GM21723 (cell line): Measurements from ENCODE around the gene MTERF1.
"Not testable (repeated sequence)": the region's sequence is repeated elsewhere in the genome, so short reads cannot be mapped to it uniquely, and the experiment has no call there.

Experiments used
- ATAC-seq: cut with Tn5 transposase; IDR thresholded peaks from one replicate; pipeline ENCODE4 v1.9.1; 2021; ENCODE audit warnings: mild to moderate bottlenecking, moderate library complexity; ENCODE audit not compliant: unreplicated experiment

MTERF1 gene

GRCh38 chr7:91887336-91888213 lies 7.1 kb upstream of the MTERF1 start:
- ATAC-seq = not testable (repeated sequence)

GRCh38 chr7:91883676-91884362 lies 3.3 kb upstream of the MTERF1 start:
- no peak for ATAC-seq

DNA sequence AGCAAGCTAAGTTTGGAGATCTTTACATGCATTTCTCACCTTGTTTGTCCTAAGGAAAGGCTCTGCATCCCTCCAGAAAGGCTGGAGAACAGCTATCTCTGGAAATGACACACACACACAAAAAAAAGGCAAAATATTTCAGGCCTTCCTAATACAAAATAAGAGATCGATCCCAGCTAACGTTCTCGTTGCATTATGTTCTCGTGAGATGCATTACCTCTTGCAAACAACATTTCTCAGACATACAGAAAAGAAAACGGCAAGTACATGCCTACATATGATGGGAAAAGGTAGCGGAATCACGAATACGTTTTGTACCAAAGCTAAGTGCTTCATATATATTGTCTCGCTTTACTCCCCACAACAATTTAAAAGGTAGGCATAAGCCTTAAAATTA lies 488 bp downstream of the MTERF1 start:
- ATAC-seq = no peak

- no peak for ATAC-seq
These were observed 3.9 kb downstream of the MTERF1 start for GRCh38 chr7:91876391-91877133.

DNA sequence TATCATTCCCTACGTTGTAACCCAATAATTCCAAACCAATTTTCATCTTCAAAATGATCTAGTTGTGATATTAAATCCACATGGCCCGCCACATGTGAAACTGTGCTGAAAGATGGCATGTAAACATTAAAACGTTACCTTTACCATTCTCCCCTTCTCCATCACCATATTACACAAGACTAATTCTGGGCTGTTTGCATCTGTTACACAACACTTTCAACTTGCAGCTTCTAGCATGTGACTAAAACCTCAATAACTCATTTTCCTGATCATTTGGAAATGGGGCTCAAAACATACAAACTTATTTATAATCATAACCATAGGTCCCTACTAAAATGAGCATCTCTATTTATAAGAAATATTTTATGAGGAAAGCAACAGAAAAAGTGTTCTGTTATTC lies 4.7 kb downstream of the MTERF1 start:
- no peak for ATAC-seq

- no peak for ATAC-seq
These were observed 7.6 kb downstream of the MTERF1 start for GRCh38 chr7:91872928-91873327.

DNA sequence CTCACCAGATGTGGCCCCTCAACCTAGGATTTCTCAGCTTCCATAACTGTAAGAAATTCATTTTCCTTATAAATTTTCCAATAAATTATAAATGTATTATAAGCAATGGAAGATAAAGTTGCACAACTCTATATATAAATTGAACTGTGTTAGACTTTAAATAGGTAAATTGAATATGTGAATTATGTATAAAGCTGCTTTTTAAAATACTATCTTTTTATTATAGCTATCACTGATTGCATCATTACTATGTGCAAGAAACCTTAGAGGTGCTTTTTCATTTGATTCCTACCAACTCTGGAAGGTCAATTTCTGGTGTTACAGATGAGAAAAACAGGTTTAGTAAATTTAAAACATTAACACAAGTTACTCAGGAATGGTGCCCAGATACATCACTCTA lies 8.4 kb downstream of the MTERF1 start:
- no peak for ATAC-seq

DNA sequence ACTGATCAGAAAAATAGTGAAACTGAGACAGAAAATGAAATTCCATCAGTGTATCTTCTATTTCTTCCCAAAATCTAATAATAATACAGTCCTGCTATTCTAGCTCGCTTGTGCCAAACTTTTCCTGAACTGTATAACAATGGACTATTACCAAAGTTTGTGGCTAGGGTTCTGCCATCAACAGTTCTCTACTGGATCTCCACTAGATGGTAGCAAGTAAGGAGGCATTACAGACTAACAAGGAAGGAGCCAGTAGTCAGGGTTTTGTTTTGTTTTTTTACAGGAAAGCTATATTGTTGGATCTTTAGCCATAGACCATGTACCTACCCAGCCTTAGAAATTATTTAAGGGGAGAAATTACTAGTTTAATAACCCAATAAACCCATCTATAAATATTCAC lies 10.8 kb downstream of the MTERF1 start:
- no peak for ATAC-seq

DNA sequence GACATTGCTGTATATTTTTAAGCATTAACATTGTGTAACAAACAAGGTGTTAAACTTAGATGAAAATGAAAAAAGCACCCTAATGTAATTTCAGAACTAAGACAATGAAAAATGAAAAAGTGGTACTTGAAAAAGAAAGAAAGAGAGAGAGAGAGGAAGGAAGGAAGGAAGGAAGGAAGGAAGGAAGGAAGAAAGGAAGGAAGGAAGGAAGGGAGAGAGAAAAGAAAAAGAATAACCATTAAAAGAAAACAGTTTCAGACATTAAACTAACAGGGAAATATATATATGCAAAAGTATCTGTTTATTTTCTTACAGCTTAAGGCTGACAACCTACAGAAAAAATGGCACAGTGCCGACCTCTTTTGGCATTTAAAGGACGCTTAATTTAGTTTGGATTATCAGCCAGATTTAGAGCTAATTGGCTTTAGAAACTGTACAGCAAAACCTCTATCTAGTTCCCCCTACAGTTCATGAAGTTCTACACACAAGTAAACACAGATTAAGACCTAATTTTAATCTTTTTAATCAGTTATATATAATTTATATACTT lies 13.8 kb downstream of the MTERF1 start:
- ATAC-seq = no peak

GRCh38 chr7:91865511-91865910 lies 15.0 kb downstream of the MTERF1 start:
- no peak for ATAC-seq

- not testable (repeated sequence) for ATAC-seq
These were observed 15.9 kb downstream of the MTERF1 start for GRCh38 chr7:91864604-91865003.

DNA sequence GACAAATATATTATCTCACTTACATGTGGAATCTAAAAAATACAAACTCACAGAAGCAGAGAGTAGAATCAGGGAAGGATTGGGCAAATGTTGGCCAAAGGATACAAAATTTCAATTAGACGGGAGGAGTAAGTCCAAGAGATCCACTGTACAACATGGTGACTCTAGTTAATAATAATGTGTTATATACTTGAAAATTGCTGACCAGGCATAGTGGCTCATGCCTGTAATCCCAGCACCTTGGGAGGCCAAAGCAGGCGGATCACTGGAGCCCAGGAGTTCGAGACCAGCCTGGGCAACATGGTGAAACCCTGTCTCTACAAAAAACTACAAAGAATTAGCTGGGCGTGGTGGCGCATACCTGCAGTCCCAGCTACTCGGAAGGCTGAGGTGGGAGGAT lies 16.4 kb downstream of the MTERF1 start:
- ATAC-seq = no peak

DNA sequence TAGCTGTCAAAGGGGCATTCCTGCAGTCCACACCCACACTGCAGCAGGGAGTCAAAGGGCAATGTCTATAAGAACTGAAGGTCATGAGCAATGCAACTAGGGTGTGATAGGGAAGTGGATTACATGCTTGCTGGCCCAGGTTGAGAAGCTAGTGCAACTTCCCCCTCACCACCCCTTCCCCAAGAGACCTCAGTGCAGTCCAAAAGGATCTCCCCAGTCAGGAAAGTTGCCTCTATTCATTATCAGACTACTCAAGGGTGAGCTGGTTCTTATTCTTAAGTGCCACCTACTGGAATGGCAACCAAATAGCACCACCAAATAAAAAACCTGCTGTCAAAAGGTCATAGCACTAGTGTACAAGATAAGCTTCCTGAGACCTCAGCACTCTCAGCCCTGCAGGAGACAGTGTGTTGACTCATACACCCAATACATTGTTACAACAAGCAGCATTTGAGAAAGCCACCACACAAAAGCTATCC lies 28.2 kb downstream of the MTERF1 start:
- peak; percentile 72 for ATAC-seq

DNA sequence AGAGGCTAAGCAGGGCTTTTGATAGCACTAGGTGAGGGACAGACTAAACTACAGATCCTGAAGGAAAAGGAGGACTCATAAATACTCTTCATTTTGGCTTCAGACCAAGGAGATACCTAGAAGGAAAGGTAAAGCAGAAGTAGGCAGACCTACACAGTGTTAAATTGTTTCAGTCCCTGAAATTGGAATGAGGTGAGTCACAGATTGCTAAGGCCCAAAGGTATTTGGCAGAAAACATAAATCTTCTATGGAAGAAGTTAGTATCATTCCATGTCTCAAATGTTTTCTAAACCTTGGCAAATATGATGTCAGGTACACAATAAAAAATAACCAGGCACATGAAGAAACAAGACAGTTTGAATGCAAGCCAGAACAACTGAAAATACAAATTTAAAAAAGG lies 30.0 kb downstream of the MTERF1 start:
- no peak for ATAC-seq

GRCh38 chr7:91847876-91848588 lies 32.5 kb downstream of the MTERF1 start:
- ATAC-seq = no peak

DNA sequence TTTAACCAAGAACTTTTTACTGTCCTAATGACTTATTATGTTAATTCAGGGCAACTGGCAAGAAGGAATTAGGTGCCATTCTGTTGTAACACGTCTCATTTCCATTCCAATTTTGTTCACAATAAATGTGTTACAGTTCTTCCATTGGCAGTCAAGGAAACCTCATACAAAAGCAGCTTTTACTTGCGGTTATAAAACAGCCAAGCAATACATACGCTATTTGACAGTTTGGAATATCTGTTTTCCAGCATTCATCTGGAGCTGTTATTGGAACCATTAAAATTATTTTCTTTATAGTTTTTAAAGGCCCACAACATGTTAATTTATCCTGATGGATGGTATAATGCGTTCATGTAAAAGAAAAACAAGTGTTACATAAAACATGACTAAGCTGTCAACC lies 33.3 kb downstream of the MTERF1 start:
- ATAC-seq = no peak

DNA sequence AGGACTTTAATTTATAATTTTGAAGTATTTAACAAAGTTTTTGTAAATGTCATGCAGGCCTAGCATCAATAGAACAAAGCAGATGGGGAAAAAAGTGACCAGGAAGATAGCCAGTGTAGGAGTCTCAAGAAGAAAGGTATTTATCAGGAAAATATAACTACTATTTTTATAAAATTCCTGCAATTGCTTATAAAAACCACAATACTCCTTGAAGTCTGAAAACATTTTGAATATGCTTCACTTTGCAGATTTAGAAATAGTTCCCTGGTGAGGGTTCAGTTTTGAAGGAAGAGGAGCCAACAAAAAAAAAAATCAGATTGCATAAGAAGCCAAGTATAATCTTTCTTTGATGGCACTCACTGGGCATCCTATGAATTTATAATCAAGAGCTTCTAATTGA lies 34.1 kb downstream of the MTERF1 start:
- no peak for ATAC-seq

- peak; percentile 86 for ATAC-seq
These were observed 36.7 kb downstream of the MTERF1 start for GRCh38 chr7:91843831-91844230.

- ATAC-seq = no peak
These were observed 42.1 kb downstream of the MTERF1 start for GRCh38 chr7:91838439-91838838.

GRCh38 chr7:91837397-91838070 lies 43.0 kb downstream of the MTERF1 start:
- ATAC-seq = no peak
